T-helper 9 cell (primary cell): ENCODE results near the gene FAM3C.
"Not testable (repeated sequence)": the region's sequence is repeated elsewhere in the genome, so short reads cannot be mapped to it uniquely, and the experiment has no call there.

Source experiments
- DNase-seq: peaks from one replicate; pipeline ENCODE4 v3.0.0-alpha.2; 2020

The FAM3C gene

GRCh38 chr7:121330053-121330833 is 65.9 kb downstream of the FAM3C start:
- no peak for DNase-seq

GRCh38 chr7:121329191-121330052 is 66.7 kb downstream of the FAM3C start:
- DNase-seq, result no peak

GRCh38 chr7:121328508-121329190 is 67.5 kb downstream of the FAM3C start, which contains the start of gene WNT16:
TSS of gene WNT16 (plus strand) at chr7:121329000. CDS start at chr7:121329293, 293 bp downstream.
- no peak for DNase-seq

- no peak for DNase-seq
These were observed 68.4 kb downstream of the FAM3C start for GRCh38 chr7:121327671-121328070.

- DNase-seq, result no peak
These were observed 72.4 kb downstream of the FAM3C start for GRCh38 chr7:121323515-121324302.

- DNase-seq, result no peak
These were observed 73.6 kb downstream of the FAM3C start for GRCh38 chr7:121322460-121322859.

GRCh38 chr7:121315170-121315569 is 80.9 kb downstream of the FAM3C start:
- DNase-seq, result not testable (repeated sequence)

- no peak for DNase-seq
These were observed 82.1 kb downstream of the FAM3C start for GRCh38 chr7:121313793-121314676.

- no peak for DNase-seq
These were observed 82.8 kb downstream of the FAM3C start for GRCh38 chr7:121313220-121313792.

GRCh38 chr7:121307021-121307574 is 89.0 kb downstream of the FAM3C start:
- DNase-seq, result no peak

GRCh38 chr7:121306565-121306964 is 89.5 kb downstream of the FAM3C start:
- no peak for DNase-seq

- DNase-seq, result no peak
These were observed 91.0 kb downstream of the FAM3C start for GRCh38 chr7:121305109-121305508.

GRCh38 chr7:121304102-121304658 is 91.9 kb downstream of the FAM3C start:
- no peak for DNase-seq

GRCh38 chr7:121303422-121304101 is 92.5 kb downstream of the FAM3C start:
- no peak for DNase-seq

- DNase-seq, result no peak
These were observed 93.8 kb downstream of the FAM3C start for GRCh38 chr7:121302214-121302745.

GRCh38 chr7:121301446-121302213 is 94.5 kb downstream of the FAM3C start:
- no peak for DNase-seq

- DNase-seq, result no peak
These were observed 95.3 kb downstream of the FAM3C start for GRCh38 chr7:121300685-121301420.
